Activated CD4-positive, alpha-beta T cell treated with anti-CD3 and anti-CD28 coated beads, Interleukin-2, Interleukin-4, amounts not matched to agents 100 ng/mL and 50 ng/mL, durations not matched to agents 16 hours and 8 hours (primary cell): ENCODE measurements around the gene GFPT2.
A peak's percentile ranks its signal among the peaks of the same experiment; 100 is the strongest.

Source experiments
- DNase-seq: peaks from one replicate; pipeline ENCODE4 v3.0.0-alpha.2; 2020; ENCODE audit warnings: low spot score

GFPT2 gene

DNA sequence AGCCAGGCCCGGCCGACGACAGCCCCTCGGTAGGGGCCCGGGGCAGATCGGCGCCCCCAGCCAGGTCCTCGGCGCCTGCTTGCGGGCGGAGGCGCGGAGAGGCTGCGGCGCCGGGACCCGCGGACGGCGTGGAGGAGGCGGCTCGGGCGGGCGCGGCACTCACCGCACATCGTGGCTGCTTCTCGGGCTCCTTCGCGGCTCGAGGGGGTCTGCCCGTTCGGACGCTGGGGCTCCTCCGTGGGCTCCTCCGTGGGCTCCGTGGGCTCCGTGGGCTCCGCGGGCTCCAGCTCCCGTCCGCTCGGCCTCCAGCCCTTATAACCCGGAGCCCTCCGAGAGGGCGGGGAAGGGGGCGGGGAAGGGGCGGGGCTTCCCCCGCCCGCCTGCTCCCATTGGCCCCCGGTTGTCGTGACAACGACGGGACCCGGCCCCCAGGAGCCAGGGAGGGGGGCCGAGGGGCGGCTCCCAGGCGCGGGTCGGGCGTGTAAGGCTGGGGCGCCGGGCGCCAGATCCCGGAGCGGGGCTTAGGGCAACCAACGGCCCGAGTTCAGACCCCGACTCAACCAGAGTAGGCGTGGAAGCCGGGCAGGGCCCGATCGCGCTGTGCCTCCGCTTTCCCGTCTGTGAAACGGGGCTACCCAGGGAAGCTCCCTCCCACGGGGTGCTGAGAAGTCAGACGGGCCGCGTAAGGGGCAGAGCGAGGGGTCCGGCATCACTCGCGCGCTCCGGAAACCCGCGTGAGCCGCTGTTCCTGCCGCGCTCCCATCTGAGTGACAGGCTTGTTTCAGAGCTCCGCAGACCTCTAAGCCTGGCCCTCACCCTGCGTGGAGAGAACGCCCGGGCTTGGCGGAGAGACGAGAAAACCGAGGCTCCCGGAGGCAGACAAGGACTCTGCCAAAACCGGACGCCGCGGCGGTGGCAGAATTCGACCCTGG is at the start of gene GFPT2:
Gene GFPT2 (minus strand): TSS at position 289 of the 932 bp plus-strand sequence. CDS start 119 bp downstream, at position 170.
- DNase-seq: peak; percentile 30

GRCh38 chr5:180402716-180403115 is 49.6 kb upstream of the GFPT2 start:
- no peak for DNase-seq

DNA sequence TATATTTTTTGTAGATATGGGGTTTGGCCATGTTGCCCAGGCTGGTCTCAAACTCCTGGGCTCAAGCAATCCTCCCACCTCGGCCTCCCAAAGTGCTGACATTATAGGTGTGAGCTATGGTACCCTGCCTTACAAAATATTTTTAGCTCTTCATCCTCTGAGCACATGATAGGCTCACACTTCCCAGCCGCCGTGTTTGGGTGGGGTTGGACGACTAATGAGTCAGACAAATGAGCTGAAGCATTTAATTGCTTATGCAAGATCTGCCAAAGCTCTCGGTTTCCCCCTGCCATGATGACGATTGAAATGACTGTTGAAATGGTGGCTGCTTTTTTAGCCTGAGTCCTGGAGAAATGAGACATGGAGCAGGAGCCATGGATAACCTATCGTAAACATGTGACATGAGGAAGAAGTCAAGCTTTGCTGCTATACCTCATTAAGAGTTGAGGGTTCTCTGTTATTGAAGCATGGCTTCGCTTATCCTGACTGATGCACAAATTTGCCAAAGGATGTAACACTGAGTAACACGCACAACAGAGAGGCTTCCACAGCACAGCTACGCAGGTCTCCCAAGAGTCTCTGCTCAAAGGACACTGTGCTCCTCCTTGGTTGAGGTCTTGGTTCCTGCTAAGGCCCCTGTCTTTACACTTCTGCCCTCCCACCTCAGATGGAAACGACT is 48.2 kb upstream of the GFPT2 start:
- DNase-seq: no peak

DNA sequence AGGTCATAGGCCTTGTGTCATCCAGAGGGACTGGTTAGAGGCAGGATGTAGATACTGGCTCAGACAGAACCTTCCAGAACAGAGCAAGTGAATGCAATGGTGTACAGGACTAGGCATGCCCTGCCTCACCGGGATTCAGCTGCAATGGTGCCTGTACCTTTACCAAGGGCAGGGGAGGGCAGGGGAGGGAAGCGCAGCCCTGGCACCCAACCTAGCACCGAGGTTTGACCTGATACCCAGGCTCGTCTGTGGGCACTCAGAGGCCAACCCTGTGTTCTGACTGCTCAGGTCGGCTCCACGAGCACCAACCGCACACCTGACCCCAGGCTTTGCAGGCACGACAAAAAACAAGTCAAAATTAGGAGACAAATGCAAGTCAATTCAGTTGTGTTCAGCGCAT is 47.3 kb upstream of the GFPT2 start:
- DNase-seq: no peak

DNA sequence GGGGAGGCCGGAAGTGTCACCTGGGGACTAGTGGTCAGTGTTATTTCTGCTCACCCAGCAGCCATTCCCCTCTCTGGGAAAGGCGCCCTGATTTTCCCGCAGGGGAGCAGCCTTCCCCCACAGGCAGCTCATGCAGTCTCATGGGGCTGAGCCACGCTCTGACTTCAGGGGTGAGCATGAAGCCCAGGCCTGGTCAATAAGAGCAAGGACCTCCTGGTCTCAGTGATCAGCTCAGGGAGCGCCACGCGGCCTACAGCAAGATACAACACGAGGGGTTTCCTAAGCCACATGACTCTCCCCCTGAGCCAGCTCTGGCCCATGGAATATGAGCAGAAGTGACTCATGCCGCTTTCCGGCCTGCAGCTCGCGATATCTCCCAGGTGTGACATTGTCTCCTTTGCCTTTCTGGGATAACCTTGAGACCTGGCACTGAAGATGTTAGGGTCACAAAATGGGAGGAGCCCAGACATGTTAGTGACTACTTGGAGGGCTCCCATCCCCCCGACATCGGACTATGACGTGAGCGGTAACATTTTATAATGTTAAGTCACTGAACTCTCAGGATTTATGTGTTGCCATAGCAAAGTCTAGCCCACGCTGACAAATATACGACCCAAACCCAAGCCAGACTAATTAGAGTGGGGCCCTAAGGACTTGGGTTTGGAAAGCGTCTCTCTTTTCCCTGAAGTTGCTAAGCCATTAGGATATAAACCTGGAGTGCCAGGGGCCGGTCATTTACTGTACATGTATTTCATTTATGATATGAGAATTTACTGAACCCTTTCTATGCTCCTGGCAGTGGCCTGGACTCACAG is 46.5 kb upstream of the GFPT2 start:
- DNase-seq: no peak

DNA sequence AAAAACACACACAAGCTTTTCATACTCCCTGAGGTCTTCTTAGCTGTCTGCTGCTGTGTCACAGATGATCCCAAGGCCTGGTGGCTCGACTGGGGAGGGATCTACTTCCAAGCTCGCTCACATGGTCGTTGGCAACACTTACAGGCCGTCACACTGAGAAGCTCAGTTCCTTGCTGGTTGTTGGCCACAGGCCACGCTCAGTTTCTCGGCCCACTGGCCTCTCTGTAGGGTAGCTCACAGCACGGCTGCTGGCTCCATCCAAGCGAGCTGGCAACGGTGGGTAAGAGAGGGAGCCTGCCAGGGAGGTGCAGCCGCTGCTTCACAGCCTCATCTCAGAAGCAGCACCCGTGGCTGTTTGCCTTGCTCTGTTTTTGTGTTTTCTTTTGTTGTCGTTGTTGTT is 43.8 kb upstream of the GFPT2 start:
- DNase-seq: no peak

DNA sequence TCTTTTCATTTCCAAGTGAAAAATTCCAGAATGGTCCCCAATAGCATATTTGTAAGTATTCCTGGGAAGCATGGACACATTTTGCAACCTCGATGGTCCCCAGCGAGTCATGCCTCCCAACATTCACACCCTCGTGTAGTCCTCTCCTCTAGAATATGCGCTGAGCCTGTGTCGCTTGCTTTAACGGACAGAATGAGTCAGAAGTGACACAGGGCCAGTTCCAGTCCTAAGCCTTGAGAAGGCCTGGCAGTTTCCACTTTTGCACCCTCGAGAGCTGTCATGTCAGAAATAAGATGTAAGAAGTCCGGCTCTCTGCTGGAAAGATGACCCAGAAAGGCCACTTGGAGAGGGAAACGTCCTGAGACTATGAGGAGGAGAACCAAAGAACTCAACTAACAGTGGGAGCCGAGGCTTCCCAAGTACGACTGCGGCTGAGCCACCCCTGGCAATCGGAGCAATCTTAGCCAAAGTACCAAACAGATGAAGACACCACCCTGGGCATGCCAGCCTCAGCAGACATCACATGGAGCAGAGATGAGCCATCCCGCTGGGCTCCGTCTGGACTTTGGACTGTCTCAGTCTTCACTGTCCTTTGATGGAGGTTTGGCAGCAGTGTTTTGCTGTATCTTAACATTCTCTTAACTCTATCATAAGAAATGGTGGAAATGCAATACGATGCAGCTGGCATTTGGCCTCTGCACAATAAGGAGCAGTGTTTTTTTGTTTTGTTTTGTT is 42.6 kb upstream of the GFPT2 start:
- no peak for DNase-seq

GRCh38 chr5:180394031-180394636 is 41.0 kb upstream of the GFPT2 start:
- no peak for DNase-seq

DNA sequence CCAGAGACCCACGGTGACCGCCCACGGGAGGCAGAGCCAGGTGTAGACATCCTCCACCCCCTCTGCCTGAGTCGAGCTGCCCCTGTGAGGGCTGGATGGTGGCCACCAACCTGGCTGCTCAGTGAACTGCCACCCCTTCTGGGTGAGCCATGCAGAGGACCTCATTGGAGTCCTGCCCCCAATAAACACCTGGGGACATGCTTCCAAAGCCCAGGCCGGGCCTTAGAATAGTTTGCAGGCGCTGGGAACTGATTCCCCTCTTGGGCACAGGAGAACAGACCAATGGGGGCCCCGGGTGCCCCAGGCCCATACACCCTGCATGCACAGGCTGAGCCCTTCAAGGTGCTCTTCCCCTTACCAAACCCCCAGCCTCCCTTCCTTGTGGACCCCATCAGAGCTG is 38.1 kb upstream of the GFPT2 start:
- no peak for DNase-seq

- no peak for DNase-seq
Measured at GRCh38 chr5:180390441-180391190, 37.5 kb upstream of the GFPT2 start.

DNA sequence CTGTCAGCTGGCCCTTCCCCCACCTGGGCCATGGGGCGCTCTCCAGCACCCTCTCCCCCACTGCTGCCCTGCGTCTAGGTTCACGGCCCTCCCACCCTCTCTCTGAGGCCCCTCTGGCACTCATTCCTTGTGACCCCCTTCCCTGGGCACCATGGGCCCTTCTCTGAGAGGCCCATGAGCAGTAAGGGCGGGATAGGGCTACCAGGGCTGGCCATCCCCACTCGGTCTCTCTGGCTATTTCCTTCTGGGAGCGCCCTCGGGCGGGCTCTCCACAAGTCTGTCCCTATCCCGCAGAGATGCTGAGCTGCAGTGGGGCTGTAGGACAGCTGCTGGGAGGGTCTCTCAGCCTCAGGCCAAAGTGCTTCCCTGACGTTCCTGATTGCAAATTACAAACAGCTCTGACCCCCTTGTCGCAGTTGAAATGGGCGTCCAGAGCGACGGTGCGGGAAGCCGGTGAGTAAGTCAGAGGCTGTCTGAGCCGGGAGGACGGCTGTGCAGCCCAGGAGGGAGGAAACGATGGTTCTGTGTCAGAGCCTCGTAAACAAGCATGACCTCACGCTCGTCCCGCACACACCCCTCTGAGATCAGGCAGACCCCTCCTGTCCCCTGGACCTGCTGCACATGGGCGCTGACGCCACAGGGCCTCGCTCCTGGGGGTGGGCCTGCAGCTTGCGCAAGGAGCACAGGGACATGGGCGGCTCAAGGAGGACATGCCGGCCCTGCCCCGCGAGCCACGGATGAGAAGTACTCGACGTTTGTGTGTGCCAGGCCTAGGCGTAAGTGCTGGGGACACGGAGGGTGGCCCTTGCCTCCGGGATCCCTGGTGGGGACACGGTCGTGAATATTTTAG is 36.3 kb upstream of the GFPT2 start:
- DNase-seq: no peak

DNA sequence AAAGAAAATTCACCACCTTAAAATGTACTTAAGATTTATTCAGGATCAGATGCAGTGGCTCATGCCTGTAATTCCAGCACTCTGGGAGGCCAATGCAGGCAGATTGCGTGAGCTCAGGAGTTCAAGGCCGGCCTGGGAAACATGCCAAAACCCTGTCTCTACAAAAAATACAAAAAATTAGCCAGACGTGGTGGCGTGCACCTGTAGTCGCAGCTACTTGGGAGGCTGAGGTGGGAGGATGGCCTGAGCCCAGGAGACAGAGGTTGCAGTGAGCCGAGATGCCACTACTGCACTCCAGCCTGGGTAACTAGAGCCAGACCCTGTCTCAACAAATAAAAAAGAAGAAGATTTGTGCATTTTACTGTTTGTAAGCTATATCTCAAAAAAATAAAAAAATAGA is 34.7 kb upstream of the GFPT2 start:
- no peak for DNase-seq

GRCh38 chr5:180382926-180383325 is 29.8 kb upstream of the GFPT2 start:
- DNase-seq: no peak

DNA sequence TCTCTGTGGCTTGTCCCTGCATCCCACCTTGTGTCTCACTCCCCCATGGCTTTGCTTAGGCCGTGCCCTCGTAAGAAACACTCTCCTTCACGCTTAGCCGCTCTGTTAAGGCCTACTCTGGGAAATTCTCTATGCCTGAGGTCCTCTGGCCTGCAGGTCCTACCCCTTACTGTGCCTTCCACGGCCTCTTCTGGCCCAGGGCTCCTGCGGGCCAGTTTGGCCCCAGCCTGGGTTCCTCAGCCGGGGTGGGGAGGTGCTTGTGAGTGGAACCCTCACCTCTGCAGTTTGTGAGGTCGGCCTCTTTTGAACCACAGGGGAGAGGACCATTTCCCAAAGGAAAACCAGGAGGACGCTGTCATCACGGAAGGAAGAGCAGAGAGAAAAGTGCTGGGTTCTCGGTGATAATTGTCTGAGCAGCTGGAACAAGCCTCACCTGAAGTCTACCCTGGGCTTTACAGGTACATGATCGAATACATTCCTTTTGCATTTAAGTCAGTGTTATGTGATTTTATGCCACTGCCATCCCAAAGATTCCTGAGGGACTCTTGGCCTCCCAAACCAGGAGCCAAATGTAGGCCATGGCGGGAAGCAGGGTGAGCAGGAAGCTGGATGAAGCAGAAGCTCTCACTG is 28.8 kb upstream of the GFPT2 start:
- DNase-seq: no peak

- DNase-seq: no peak
Measured at GRCh38 chr5:180381428-180381827, 28.3 kb upstream of the GFPT2 start.

- no peak for DNase-seq
Measured at GRCh38 chr5:180380856-180381255, 27.7 kb upstream of the GFPT2 start.

GRCh38 chr5:180380441-180380840 is 27.3 kb upstream of the GFPT2 start:
- DNase-seq: no peak

GRCh38 chr5:180379355-180380070 is 26.4 kb upstream of the GFPT2 start:
- DNase-seq: no peak
